Uterus (tissue), 2 donors: Measurements from ENCODE around the gene SMAD5.

Experiments
- POLR2A ChIP-seq, 2 donors: fragments of 450-650 bp; IDR thresholded peaks; one replicate each; pipeline ENCODE4 v1.6.1; 2016; ENCODE audit warnings: antibody characterized with exemption in 2 of 2, mild to moderate bottlenecking in 1 of 2, moderate library complexity in 1 of 2
- TF ChIP-seq, protein P1 (sequence below), 4 experiments: fragments of 200-600 bp in 2 of 4; fragments of 450-650 bp in 2 of 4; sonication (generic) in 2 of 4; IDR thresholded peaks; one replicate each; pipeline ENCODE4 v1.5.1; 2016 to 2019; ENCODE audit warnings: antibody characterized with exemption in 4 of 4, mild to moderate bottlenecking in 2 of 4, moderate library complexity in 1 of 4

DNA sequence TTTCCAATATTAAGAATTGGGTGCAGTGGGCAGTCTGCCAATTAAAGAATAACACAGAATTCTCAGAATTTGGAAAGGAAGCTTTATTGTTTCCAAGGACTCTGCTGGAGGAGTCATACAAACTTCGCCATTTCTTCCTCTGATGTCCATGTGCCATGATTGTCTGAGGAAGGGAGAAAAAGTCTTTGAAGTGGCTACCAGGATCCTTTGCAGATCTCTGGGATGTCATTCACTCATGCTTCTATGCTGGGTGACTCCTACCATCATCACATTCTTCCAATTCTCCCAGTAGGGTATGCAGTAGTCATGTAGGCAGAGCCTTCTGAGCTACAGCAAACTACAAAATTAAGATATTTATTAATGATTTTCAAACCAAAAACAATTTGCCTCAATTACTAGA is 3.2 kb upstream of the SMAD5 start:
- TF ChIP-seq POLR2A (IDR thresholded peaks at IDR 0.05): no peak
- TF ChIP-seq, protein P1, sequence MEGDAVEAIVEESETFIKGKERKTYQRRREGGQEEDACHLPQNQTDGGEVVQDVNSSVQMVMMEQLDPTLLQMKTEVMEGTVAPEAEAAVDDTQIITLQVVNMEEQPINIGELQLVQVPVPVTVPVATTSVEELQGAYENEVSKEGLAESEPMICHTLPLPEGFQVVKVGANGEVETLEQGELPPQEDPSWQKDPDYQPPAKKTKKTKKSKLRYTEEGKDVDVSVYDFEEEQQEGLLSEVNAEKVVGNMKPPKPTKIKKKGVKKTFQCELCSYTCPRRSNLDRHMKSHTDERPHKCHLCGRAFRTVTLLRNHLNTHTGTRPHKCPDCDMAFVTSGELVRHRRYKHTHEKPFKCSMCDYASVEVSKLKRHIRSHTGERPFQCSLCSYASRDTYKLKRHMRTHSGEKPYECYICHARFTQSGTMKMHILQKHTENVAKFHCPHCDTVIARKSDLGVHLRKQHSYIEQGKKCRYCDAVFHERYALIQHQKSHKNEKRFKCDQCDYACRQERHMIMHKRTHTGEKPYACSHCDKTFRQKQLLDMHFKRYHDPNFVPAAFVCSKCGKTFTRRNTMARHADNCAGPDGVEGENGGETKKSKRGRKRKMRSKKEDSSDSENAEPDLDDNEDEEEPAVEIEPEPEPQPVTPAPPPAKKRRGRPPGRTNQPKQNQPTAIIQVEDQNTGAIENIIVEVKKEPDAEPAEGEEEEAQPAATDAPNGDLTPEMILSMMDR (IDR thresholded peaks at IDR 0.05): no peak
